Measurements from ENCODE around the gene CACNA2D3. TPM values are rescaled to one million over a fixed set of nuclear protein-coding genes. Genes with fewer than 3 reads are reported as not detected.
A peak's percentile ranks its signal among the peaks of the same experiment; 100 is the strongest.

Gene CACNA2D3
- total and polyA plus RNA-seq, 12 donors = 0.26 to 13.7 (median 2.8) TPM; not detected in 1

DNA sequence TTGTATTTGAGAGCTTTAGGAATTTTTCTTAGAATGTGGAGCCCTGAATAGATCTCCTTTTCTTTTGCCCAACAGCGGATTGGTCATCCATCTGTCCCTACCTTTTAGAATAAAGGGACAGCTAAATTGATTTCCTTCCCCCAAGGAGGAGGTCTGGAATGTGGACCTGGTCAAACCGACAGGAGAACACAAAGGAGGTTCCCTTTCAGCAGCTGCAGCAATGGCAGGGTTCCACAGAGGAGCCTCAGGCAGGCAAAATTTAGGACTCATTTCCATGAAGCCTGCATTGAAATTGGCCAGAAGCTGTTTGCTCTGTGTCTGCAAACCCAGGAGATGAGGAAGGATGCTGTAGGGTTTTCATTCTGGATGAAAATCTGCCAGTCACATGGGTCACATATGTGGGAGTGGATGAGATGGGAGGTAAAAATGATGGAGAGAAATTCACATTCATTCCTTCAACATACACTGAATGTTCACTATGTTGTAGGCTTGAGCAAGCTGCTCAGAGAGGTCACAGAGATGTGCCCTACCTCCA, 728.2 kb downstream of the CACNA2D3 start:
- peaks cover 0 to 5% of the 10 kb centered on the region in 2 donors for H3K4me1 ChIP-seq (replicated peaks in 1 of 2)
- H3K9me3 ChIP-seq (replicated peaks in 1 of 3) = no peaks in the 10 kb centered on the region
- TF ChIP-seq, protein P1, sequence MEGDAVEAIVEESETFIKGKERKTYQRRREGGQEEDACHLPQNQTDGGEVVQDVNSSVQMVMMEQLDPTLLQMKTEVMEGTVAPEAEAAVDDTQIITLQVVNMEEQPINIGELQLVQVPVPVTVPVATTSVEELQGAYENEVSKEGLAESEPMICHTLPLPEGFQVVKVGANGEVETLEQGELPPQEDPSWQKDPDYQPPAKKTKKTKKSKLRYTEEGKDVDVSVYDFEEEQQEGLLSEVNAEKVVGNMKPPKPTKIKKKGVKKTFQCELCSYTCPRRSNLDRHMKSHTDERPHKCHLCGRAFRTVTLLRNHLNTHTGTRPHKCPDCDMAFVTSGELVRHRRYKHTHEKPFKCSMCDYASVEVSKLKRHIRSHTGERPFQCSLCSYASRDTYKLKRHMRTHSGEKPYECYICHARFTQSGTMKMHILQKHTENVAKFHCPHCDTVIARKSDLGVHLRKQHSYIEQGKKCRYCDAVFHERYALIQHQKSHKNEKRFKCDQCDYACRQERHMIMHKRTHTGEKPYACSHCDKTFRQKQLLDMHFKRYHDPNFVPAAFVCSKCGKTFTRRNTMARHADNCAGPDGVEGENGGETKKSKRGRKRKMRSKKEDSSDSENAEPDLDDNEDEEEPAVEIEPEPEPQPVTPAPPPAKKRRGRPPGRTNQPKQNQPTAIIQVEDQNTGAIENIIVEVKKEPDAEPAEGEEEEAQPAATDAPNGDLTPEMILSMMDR (IDR thresholded peaks at IDR 0.05) = no peak
- TF ChIP-seq POLR2A (IDR thresholded peaks at IDR 0.05) = no peak
- intact Hi-C loops (cut with DNase I) = loop anchor here in 1 of 2 donors (10.0 kb wide), 1 partner anchor 894 kb away; no protein-coding TSS in a partner anchor
- H3K27ac ChIP-seq = no peak overlapping the region
- no peak overlapping the region for H3K4me3 ChIP-seq
- no peaks in the 10 kb centered on the region for H3K36me3 ChIP-seq (replicated peaks in 1 of 2)
- no peak for DNase-seq
- peaks cover 5% of the 10 kb centered on the region for H3K27me3 ChIP-seq
- 77 to 86% (median 81%) methylated on average over 2 of the region's 2 CpGs for WGBS, 4 donors

DNA sequence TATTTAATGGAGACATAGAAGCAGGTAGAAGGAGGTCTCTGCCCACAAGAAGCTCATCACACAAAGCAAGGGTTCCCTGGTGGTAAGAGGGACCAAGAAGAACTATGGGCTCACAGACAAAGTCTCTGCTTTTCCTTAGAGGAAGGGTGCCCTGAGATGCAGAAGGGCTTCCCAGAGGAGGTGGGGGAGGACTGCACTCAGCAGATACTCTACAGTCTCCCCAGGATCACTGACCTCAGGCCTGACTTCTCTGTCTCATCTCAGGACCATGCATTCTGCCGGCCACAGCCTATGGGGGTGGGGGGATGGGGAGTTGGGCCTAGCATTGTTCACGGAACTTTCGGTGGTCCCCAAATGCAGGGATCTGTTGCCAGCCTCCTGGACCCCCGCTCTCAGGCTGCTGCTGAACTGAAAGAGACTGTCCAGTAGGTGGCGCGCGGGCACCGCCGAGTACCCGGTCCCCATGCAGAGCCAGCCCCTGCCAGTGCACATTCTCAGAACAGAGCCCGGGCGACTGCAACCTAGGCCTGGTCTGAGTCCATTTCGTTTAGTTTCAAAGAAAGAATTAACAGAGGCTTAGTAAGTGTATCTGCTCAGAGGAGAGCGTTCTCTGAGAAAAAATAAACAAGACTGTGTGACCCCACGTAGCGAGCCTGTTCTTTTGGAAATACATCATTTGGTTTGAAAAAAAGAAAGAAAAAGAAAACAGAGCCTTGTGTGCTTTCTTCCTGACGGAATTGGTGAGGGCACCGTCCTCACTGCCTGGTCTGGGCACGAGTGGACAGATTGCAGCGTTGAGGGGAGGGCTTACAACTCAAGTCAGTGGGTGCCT, 731.4 kb downstream of the CACNA2D3 start:
- H3K9me3 ChIP-seq (replicated peaks in 1 of 3) = no peaks in the 10 kb centered on the region
- peaks cover 0 to 20% of the 10 kb centered on the region in 2 donors for H3K4me1 ChIP-seq (replicated peaks in 1 of 2)
- intact Hi-C loops (cut with DNase I) = loop anchor here in 1 of 2 donors (10.0 kb wide), 1 partner anchor 891 kb away; no protein-coding TSS in a partner anchor
- DNase-seq = peak; percentile 76 to 91 (median 86)
- no peaks in the 10 kb centered on the region for H3K27me3 ChIP-seq
- no peak for TF ChIP-seq POLR2A (IDR thresholded peaks at IDR 0.05)
- TF ChIP-seq, protein P1 (IDR thresholded peaks at IDR 0.05) = peak; percentile 78 to 91 (median 88)
- H3K4me3 ChIP-seq = no peak overlapping the region
- 13 to 32% (median 20%) methylated on average over 10 to 20 of the region's 20 CpGs for WGBS, 4 donors
- H3K36me3 ChIP-seq (replicated peaks in 1 of 2) = no peaks in the 10 kb centered on the region
- no peak overlapping the region for H3K27ac ChIP-seq

DNA sequence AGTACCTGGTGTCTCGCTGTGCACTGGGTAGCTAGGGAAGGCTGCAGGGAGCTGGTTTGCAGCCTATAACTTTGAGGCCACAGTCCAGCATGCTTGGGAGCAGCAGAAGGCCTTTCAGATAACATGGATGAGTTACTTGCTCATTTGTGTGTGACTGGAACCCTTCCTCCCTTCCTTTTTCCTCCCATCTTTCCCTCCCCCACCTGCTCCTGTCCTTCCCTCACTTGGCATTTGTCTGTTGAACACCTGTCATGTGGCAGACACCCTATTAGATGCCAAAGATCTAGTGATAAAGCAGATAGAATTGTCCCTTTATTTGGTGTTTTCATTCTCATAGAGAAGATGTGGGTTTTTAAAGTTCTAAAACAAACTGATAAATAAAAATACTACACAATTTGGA, 733.9 kb downstream of the CACNA2D3 start:
- Histone ChIP-seq H3K4me1 (replicated peaks in 1 of 2) (peaks cover 0 to 21% of the 10 kb centered on the region in 2 donors), H3K27me3 (no peaks in the 10 kb centered on the region), H3K9me3 (replicated peaks in 1 of 3) (no peaks in the 10 kb centered on the region), H3K4me3 (no peak overlapping the region), H3K36me3 (replicated peaks in 1 of 2) (no peaks in the 10 kb centered on the region), H3K27ac (no peak overlapping the region)
- WGBS, 4 donors = 84 to 95% (median 92%) methylated on average over 1 of the region's 1 CpG
- TF ChIP-seq, protein P1 (IDR thresholded peaks at IDR 0.05) = no peak
- TF ChIP-seq POLR2A (IDR thresholded peaks at IDR 0.05) = no peak
- intact Hi-C loops (cut with DNase I) = loop anchor here in 1 of 2 donors (5.0 to 10.0 kb wide), 2 partner anchors 326 to 889 kb away; no protein-coding TSS in a partner anchor
- DNase-seq = no peak

DNA sequence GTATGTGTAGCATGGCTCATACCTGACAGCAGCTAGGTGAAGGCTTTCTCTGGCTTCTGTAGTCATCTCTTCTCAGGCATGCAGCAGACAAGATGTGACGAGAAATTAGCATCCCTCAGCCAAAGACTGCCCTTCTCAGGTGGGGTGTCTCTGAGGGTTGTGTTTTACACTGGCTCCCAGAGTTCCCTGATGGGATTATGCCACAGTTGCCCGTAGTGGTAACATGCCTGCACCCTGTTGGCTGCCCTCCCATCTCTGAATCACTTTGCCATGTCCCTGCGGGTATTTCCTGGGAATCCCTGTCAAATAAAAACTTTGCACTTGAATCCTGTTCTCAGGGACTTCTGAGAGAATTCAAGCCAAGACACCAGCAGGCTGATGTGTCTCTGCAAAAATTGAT, 735.0 kb downstream of the CACNA2D3 start:
- 34 to 62% (median 56%) methylated on average over 3 of the region's 3 CpGs for WGBS, 4 donors
- DNase-seq = peak in 6 of 7 donors; percentile 65 to 76 (median 70)
- no peak overlapping the region for H3K27ac ChIP-seq
- TF ChIP-seq POLR2A (IDR thresholded peaks at IDR 0.05) = no peak
- TF ChIP-seq, protein P1 (IDR thresholded peaks at IDR 0.05) = no peak
- no peaks in the 10 kb centered on the region for H3K36me3 ChIP-seq (replicated peaks in 1 of 2)
- H3K4me3 ChIP-seq = no peak overlapping the region
- no peaks in the 10 kb centered on the region for H3K27me3 ChIP-seq
- peaks cover 0 to 21% of the 10 kb centered on the region in 2 donors for H3K4me1 ChIP-seq (replicated peaks in 1 of 2)
- no peaks in the 10 kb centered on the region for H3K9me3 ChIP-seq (replicated peaks in 1 of 3)
- intact Hi-C loops (cut with DNase I) = loop anchor here in 1 of 2 donors (5.0 to 10.0 kb wide), 2 partner anchors 325 to 887 kb away; no protein-coding TSS in a partner anchor
